ENCODE data around the gene SLIT3. TPM values are rescaled to one million over a fixed set of nuclear protein-coding genes. Genes with fewer than 3 reads are reported as not detected.

Gene SLIT3
- total RNA-seq, 1 experiment from 2014 or later = 0.92 TPM

DNA sequence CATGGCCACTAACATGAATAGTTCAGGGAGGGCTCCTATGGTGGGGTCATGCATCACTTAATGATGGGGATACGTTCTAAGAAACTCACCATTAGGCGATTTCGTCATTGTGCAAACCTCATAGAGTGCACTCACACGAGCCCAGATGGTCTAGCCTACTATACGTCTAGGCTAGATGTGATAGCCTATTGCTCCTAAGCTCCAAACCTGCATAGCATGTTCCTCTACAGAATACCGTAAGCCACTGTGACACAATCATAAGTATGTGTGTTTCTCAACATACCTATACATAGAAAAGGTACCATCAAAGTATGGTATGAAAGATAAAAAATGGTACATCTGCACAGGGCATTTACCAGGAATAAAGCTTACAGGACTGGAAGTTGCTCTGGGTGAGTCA is 6.3 kb downstream of the SLIT3 start:
- Histone ChIP-seq H3K23ac (ENCODE audit: insufficient read length, low read depth, low read length) (no peak overlapping the region), H3K27me3 (ENCODE audit: insufficient read depth, low read length) (peaks cover 4% of the 10 kb centered on the region; the same call in 1 of the 2 replicates), H3K27ac (ENCODE audit: insufficient read length, low read depth, low read length) (no peak overlapping the region), H3K14ac (ENCODE audit: insufficient read depth, low read length) (no peak overlapping the region), H2BK20ac (ENCODE audit: low read depth, low read length, poor library complexity, severe bottlenecking) (no peak overlapping the region), H2BK15ac (ENCODE audit: low read depth, low read length) (no peak overlapping the region), H4K5ac (ENCODE audit: insufficient read length, low read depth, low read length) (no peak overlapping the region), H3K79me1 (ENCODE audit: insufficient read depth, low read depth, low read length, poor library complexity, severe bottlenecking) (no peaks in the 10 kb centered on the region), H2AFZ (ENCODE audit: low read length) (no peak overlapping the region), H3K18ac (ENCODE audit: insufficient read length, low read depth, low read length) (no peak overlapping the region), H3K56ac (ENCODE audit: insufficient read length, low read depth, low read length) (no peak overlapping the region), H3T11ph (ENCODE audit: low read length) (no peak overlapping the region), H2BK5ac (ENCODE audit: insufficient read length, low read length) (no peak overlapping the region), H4K20me1 (ENCODE audit: control insufficient read depth, insufficient read depth, insufficient read length) (no peaks in the 10 kb centered on the region), H4K8ac (replicated peaks; ENCODE audit: insufficient read length, low read depth, low read length) (no peak overlapping the region), H2BK12ac (ENCODE audit: insufficient read length, low read depth, low read length) (no peak overlapping the region), H4K91ac (ENCODE audit: insufficient read length, low read depth, low read length) (no peak overlapping the region), H2BK120ac (ENCODE audit: low read depth, low read length, poor library complexity, severe bottlenecking) (no peak overlapping the region), H3K9me3 (ENCODE audit: control insufficient read depth, low read depth, low read length) (no peaks in the 10 kb centered on the region), H3K4ac (ENCODE audit: low read depth, low read length) (no peak overlapping the region), H3K23me2 (ENCODE audit: insufficient read length, low read depth, low read length, poor library complexity, severe bottlenecking) (no peaks in the 10 kb centered on the region), H3K79me2 (ENCODE audit: insufficient read depth, low read length) (no peaks in the 10 kb centered on the region), H2AK5ac (ENCODE audit: insufficient read length, low read length) (no peak overlapping the region), H3K9ac (ENCODE audit: extremely low read depth, insufficient read length, low read length) (no peak overlapping the region), H3K4me2 (ENCODE audit: insufficient read depth, insufficient read length, low read length) (no peak overlapping the region), H3K4me1 (ENCODE audit: insufficient read depth, low read length) (no peaks in the 10 kb centered on the region)
- H3K4me1 Mint-ChIP-seq = no peaks in the 10 kb centered on the region; a peak in 1 of 4 replicates
- TF ChIP-seq CTCF (conservative IDR thresholded peaks at IDR 0.05) = no peak
- DNase-seq = no peak
- no peak overlapping the region for H3K4me3 Mint-ChIP-seq
- H3K27ac Mint-ChIP-seq = no peak overlapping the region
- H3K36me3 Mint-ChIP-seq (ENCODE audit: insufficient read depth in 1 of 3, low read depth in 3 of 3) = no peaks in the 10 kb centered on the region
- no CpG with 5 or more reads among the region's 6 CpGs for WGBS (ENCODE audit: extremely low coverage, insufficient read length, low lambda C conversion rate)
- H3K9me3 Mint-ChIP-seq = no peaks in the 10 kb centered on the region
- H3K27me3 Mint-ChIP-seq (ENCODE audit: low read depth) = peaks cover 50% of the 10 kb centered on the region
